ENCODE results near the gene PEMT.
"Not testable (repeated sequence)": the region's sequence is repeated elsewhere in the genome, so short reads cannot be mapped to it uniquely, and the experiment has no call there.

The PEMT gene

DNA sequence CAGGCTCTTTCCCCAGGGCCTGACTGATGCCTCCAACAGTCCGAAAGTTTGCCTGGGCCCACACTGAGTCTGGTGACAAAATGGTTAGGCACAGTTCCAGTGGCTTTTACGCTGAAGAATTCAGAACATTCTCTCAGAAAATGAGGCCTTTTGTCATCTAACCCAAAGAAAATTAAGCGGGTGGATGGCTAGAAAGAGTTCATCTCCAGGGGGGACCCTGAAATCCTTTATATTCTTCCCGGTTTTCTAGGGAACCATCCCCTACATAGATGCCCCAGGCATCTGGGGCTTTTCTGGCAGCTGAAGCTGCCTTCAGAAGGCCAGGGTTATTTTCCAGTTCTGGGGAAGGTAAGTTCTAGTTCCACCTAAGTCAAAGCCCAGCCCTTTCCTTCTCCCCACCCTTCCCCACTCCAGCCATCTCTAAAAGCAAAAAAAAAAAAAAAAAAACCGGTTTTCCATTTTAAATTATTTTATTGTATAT is 97.5 kb downstream of the PEMT start:
- DNase-seq (ENCODE audit: low spot score in 2 of 2) (no peak), ATAC-seq (no peak)
- peaks cover 37% of the 10 kb centered on the region for H3K36me3 Mint-ChIP-seq
- H3K9me3 Mint-ChIP-seq = no peaks in the 10 kb centered on the region
- H3K27ac Mint-ChIP-seq = no peak overlapping the region
- no peak overlapping the region for H3K4me3 Mint-ChIP-seq
- peaks cover 15% of the 10 kb centered on the region for H3K4me1 Mint-ChIP-seq

DNA sequence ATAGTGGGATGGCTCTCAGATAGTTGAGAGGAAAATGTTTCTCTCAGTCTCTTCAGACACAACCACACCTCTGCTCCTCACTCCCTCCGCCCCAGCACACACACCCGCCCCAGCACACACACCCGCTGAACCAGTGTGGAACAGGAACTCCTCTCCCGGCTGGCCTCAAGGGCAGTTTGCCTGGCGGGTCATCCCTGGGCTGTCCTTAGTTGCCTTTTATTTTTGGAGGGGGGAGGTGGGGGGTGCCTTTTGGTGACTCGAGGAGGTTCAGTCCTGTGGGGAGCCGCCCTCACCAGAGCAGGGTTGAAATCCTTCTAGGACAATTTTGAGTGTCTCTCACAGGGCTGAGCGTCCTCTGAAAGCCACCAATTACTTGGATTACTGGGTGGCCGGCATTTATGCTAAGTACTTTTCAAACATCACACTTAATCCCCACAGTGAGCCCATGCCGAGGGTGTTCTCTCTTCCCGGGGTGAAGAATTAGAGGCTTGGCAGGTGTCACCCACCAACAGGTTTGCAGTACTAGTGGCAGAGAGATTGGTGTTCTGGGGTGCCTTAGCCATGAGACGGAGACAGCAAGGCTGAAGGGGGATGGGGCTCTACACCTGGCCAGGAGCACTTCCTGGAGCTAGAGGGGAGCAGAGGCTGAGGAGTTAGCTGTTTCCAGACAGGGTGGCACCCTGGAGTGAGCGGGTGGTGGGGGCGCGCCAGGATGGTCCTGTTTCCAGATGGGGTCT is 98.1 kb downstream of the PEMT start:
- ATAC-seq (no peak), DNase-seq (ENCODE audit: low spot score in 2 of 2) (no peak)
- H3K4me3 Mint-ChIP-seq = no peak overlapping the region
- no peaks in the 10 kb centered on the region for H3K9me3 Mint-ChIP-seq
- H3K4me1 Mint-ChIP-seq = peaks cover 15% of the 10 kb centered on the region
- H3K27ac Mint-ChIP-seq = no peak overlapping the region
- peaks cover 37% of the 10 kb centered on the region for H3K36me3 Mint-ChIP-seq

DNA sequence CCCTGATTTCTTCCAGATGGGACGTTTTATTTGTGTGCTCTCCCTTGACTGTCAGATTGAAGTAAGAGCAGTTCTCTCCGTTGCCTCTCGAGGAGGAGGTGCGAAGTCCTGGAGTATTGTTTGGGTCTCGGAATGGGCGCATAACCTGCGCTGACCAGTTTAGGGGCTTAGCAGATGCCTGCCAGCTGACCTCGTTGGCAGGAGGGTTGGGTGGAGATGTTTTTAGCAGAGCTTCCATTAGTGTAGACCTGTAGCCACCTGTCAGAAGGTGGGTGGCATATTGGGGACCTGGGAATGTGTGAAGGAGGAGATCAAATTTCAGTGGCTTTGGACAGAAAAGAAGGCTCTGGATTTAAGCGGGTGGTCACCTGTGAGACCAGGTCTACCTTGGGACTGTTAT is 98.9 kb downstream of the PEMT start:
- H3K4me1 Mint-ChIP-seq = peaks cover 22% of the 10 kb centered on the region
- H3K9me3 Mint-ChIP-seq = no peaks in the 10 kb centered on the region
- DNase-seq (ENCODE audit: low spot score in 2 of 2) = no peak
- no peak for ATAC-seq
- H3K4me3 Mint-ChIP-seq = no peak overlapping the region
- no peak overlapping the region for H3K27ac Mint-ChIP-seq
- peaks cover 45% of the 10 kb centered on the region for H3K36me3 Mint-ChIP-seq

DNA sequence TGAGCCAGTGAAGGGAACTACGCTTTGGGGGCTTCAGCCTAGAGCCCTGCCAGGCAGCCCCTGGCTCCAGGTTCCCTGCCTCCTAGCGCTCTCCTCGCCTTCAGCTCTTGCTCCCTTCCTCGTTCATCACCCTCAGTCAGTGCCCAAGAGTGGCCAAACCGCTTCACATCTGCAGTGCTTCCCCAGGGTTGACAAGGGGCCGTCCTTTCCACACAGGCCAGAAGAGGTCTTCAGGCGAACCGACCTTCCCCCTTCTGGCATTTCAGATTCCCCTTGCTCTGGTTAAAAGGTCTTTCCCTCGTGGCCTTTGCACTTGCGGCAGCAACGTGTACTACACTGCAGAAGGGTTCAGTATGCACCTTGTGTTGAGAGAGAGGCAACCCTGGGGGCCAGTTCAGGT is 99.4 kb downstream of the PEMT start:
- no peaks in the 10 kb centered on the region for H3K9me3 Mint-ChIP-seq
- H3K36me3 Mint-ChIP-seq = peaks cover 49% of the 10 kb centered on the region
- H3K4me1 Mint-ChIP-seq = peaks cover 23% of the 10 kb centered on the region
- H3K4me3 Mint-ChIP-seq = no peak overlapping the region
- ATAC-seq (no peak), DNase-seq (ENCODE audit: low spot score in 2 of 2) (no peak)
- no peak overlapping the region for H3K27ac Mint-ChIP-seq

DNA sequence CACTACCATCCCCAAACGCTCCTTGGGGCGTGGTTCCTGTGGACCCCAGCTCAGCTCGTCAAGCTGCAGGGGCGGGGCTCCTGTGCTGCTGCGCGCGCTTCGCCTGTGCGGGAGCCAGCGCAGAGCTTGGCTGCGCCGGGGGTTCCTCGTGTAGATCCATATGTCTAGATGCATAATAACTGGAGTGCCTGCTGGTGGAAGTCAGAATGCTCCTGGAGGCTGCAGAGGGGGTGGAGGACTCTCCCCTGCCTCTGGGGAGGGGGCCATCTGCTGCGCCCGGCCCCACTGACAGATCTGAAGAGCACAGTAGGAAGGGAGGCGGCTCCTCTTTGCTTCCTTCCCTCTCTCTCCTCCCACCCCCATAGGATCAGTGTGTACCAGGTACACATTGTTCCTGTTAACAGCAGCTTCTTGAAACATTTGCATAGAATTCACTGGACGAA is 99.9 kb downstream of the PEMT start:
- Mint-ChIP-seq H3K4me3 (no peak overlapping the region), H3K9me3 (no peaks in the 10 kb centered on the region), H3K27ac (no peak overlapping the region), H3K4me1 (peaks cover 23% of the 10 kb centered on the region), H3K36me3 (peaks cover 49% of the 10 kb centered on the region)
- no peak for ATAC-seq
- DNase-seq (ENCODE audit: low spot score in 2 of 2) = no peak

DNA sequence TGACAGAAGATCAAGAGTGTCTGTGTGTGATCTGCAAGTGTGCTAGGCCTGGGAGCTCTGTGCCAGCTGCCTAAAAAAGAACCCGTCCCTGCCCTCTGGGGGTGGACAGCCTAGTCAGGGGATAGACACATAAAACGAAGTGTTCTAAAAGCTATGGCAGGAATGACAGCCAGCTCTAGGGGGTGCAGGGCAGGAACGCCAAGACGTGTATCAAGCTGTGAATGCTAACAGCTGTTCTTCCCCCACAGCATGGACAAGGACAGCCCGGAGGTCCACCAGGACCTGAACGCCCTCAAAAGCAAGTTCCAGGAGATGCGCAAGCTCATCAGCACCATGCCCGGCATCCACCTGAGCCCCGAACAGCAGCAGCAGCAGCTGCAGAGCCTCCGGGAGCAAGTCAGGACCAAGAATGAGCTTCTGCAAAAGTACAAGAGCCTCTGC is 100.5 kb downstream of the PEMT start:
- ATAC-seq (no peak), DNase-seq (ENCODE audit: low spot score in 2 of 2) (no peak)
- Mint-ChIP-seq H3K4me3 (no peak overlapping the region), H3K9me3 (no peaks in the 10 kb centered on the region), H3K27ac (no peak overlapping the region), H3K4me1 (peaks cover 23% of the 10 kb centered on the region), H3K36me3 (peaks cover 49% of the 10 kb centered on the region)

DNA sequence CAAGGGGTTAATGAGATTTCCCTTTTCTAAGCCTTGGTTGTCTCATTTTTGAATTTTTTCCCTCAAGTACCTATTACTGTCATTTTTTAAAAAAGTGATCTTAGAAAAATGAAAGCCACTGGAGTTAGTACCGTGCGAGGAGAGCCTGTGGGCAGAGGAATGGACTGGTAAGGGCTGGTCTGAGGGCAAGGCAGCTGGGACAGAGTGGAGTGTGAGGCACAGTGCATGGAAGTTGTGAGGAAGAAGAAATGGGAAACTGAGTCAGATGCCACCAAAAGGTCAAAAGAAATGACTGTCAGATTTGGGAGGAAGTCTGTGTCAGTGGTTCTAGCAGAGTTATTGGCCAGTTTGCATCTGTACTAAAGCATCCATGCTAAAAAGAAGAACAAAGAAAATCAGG is 103.5 kb downstream of the PEMT start:
- ATAC-seq = no peak
- H3K4me3 Mint-ChIP-seq = no peak overlapping the region
- H3K27ac Mint-ChIP-seq = peak overlapping the region; percentile 55
- peaks cover 67% of the 10 kb centered on the region for H3K36me3 Mint-ChIP-seq
- DNase-seq (ENCODE audit: low spot score in 2 of 2) = no peak
- H3K4me1 Mint-ChIP-seq = peaks cover 36% of the 10 kb centered on the region
- H3K9me3 Mint-ChIP-seq = no peaks in the 10 kb centered on the region

DNA sequence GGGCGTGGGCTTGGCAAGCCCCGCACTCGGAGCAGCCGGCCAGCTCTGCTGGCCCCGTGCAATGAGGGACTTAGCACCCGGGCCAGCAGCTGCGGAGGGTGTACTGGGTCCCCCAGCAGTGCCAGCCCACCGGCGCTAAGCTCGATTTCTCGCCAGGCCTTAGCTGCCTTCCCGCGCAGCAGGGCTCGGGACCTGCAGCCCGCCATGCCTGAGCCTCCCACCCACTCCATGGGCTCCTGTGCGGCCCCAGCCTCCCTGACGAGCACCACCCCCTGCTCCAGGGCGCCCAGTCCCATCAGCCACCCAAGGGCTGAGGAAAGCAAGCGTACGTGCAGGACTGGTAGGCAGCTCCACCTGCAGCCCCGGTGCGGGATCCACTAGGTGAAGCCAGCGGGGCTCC is 105.1 kb downstream of the PEMT start:
- H3K27ac Mint-ChIP-seq; H3K4me3 Mint-ChIP-seq; ATAC-seq; DNase-seq (ENCODE audit: low spot score in 2 of 2); H3K9me3 Mint-ChIP-seq: not testable (repeated sequence)
- peaks cover 49% of the 10 kb centered on the region for H3K4me1 Mint-ChIP-seq
- H3K36me3 Mint-ChIP-seq = peaks cover 58% of the 10 kb centered on the region

DNA sequence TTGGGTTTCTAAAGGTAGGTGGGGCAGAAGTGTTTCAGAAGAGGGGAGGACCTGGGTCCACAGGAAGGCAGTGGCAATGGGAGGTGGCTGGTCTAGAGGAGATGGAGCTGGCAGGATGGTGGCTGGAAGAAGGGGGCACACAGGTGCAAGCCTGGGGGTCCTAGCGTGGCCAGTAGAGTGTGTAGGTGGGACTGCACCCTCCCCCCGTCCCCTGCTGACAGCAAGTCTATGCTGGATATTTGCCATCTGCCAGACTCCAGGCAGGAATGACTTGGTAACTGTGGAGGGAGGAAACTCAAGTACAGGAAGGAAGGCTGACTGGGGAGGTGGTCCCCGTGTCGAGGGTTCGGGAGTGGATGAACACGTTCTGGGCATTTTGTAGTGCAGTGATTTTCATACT is 106.1 kb downstream of the PEMT start:
- Mint-ChIP-seq H3K27ac (peak overlapping the region; percentile 88), H3K9me3 (no peaks in the 10 kb centered on the region), H3K4me3 (no peak overlapping the region), H3K4me1 (peaks cover 59% of the 10 kb centered on the region), H3K36me3 (peaks cover 56% of the 10 kb centered on the region)
- DNase-seq (ENCODE audit: low spot score in 2 of 2) (no peak), ATAC-seq (no peak)

DNA sequence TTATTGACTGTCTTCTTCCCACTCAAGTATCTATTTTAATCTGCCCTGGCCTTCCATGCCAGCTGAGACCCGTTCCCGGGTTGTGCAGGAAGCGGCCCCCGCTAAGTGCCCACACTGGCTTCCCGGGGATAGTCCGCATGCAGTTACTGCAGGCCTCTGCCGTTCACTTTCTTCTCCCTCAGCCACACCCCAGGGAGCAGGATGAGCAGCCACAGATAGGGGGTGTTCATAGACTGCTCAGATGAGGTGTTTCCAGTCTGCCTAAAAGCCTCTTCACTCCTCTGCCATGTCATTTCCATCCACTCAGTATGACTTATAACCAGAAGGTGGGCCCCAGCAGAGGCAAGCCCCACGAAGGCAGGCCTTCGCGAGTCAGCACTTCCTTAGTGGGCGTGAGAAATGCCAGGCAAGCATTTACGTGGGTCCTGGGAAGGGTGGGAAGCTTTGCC is 107.0 kb downstream of the PEMT start:
- ATAC-seq = peak; percentile 100
- H3K36me3 Mint-ChIP-seq = peaks cover 46% of the 10 kb centered on the region
- H3K4me1 Mint-ChIP-seq = peaks cover 69% of the 10 kb centered on the region
- peak overlapping the region; percentile 88 for H3K27ac Mint-ChIP-seq
- peak in 1 of 2 donors; percentile 80 for DNase-seq (ENCODE audit: low spot score in 2 of 2)
- H3K9me3 Mint-ChIP-seq = no peaks in the 10 kb centered on the region
- peak overlapping the region; percentile 45 for H3K4me3 Mint-ChIP-seq

DNA sequence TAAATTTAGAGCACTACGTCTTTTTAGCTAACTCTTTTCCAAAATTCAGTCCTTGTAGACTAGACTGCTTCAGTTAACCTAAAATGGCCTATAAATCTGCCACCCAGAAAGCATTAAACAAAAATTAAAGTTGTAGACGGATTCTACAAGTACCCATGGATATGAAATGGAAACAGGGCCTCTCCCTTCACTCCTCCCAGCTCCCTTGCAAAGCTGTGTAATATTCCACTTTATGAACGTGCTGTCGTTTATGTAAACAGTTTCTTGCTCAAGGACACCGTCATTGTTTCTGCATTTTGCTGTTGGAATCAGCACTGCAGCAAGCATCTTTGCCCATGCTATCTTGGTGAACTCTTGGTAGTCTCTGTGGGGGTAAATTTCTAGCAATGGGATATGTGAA is 109.6 kb downstream of the PEMT start:
- no peak overlapping the region for H3K27ac Mint-ChIP-seq

DNA sequence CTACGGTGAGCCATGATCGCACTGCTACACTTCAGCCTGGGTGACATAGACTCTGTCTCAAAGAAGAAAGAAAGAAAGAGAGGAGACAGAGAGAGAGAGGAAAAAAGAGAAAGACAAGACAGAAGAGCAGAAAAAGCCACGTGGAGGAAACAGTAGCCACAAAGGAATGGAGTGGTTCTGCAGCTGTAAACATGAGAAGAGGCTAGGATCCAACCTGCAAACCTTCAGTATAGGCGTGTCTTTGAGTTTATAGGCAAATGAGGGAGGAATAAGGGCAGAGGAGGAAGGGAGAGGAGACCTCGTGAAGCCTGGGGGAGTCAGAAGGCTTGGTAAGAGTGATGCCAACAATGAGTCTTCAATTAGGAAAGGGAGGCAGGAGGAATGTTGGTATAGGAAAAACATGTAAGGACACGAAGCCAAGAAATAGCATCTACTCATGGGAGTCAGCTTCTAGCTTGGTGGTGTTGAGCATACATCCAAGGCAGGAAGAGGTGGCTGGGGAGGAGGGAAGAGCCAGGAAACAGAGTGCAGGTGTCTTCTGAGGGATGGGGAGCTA is 110.8 kb downstream of the PEMT start:
- Mint-ChIP-seq H3K4me3 (peak overlapping the region; percentile 43), H3K9me3 (no peaks in the 10 kb centered on the region), H3K4me1 (peaks cover 83% of the 10 kb centered on the region), H3K36me3 (peaks cover 41% of the 10 kb centered on the region), H3K27ac (peak overlapping the region; percentile 84)
- DNase-seq (ENCODE audit: low spot score in 2 of 2) (no peak), ATAC-seq (no peak)

More for the DNA sequence above, 109.6 kb downstream of the PEMT start:
- H3K4me3 Mint-ChIP-seq = no peak overlapping the region
- peaks cover 40% of the 10 kb centered on the region for H3K36me3 Mint-ChIP-seq
- H3K9me3 Mint-ChIP-seq = no peaks in the 10 kb centered on the region
- H3K4me1 Mint-ChIP-seq = peaks cover 75% of the 10 kb centered on the region
- ATAC-seq (no peak), DNase-seq (ENCODE audit: low spot score in 2 of 2) (no peak)

DNA sequence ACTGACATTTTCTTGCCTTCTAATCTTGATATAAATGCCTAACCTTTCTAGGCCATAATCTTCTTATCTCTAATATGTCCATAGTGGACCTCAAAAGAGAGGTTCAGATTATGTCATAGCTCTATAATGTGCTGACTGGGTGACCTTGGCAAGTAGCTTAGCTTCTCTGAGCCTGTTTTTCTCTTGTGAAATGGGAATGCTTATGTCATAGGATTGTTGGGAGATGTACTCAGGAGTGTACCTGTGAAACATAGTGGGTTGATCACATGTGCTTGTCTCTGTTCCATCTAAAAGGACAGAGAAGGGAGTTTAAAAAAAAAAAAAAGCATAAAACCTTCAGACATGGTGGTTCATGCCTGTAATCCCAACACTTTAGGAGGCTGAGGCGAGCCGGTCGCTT is 112.3 kb downstream of the PEMT start:
- DNase-seq (ENCODE audit: low spot score in 2 of 2) = no peak
- no peaks in the 10 kb centered on the region for H3K9me3 Mint-ChIP-seq
- ATAC-seq = no peak
- no peak overlapping the region for H3K4me3 Mint-ChIP-seq
- H3K27ac Mint-ChIP-seq = peak overlapping the region; percentile 84
- peaks cover 70% of the 10 kb centered on the region for H3K4me1 Mint-ChIP-seq
- peaks cover 27% of the 10 kb centered on the region for H3K36me3 Mint-ChIP-seq

DNA sequence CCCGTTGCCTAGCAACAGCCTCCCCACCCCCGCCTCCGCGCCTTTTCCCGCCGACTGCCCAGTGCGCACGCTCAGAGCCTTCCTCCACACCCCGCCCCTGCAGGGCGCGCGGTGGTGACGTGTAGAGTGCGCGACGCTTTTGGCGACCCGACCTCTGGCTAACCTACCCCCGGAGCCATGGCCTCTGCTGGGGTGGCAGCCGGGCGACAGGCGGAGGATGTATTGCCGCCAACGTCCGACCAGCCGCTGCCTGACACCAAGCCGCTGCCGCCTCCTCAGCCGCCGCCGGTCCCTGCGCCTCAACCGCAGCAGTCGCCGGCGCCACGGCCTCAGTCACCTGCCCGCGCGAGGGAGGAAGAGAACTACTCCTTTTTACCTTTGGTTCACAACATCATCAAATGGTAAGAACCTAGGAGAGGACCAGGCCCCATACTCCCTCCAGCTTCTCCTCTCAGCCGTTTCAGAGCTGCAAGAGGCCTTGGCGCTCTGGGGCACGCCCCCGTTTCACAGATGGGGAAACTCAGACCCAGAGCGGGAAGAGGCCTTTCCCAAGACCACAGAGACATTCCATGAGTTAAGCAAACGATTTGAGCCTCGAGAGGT is 114.5 kb downstream of the PEMT start, which contains the start of gene MED9:
Gene MED9 (plus strand): TSS at position 136 of the 603 bp plus-strand sequence. CDS start 42 bp downstream, at position 178.
- H3K4me1 Mint-ChIP-seq = peaks cover 58% of the 10 kb centered on the region
- ATAC-seq = peak; percentile 96
- no peaks in the 10 kb centered on the region for H3K9me3 Mint-ChIP-seq
- peaks cover 19% of the 10 kb centered on the region for H3K36me3 Mint-ChIP-seq
- peak within 1 kb of the TSS; percentile 81 for H3K4me3 Mint-ChIP-seq
- peak within 1 kb of the TSS; percentile 91 for H3K27ac Mint-ChIP-seq
- peak; percentile 95 to 97 for DNase-seq (ENCODE audit: low spot score in 2 of 2)

DNA sequence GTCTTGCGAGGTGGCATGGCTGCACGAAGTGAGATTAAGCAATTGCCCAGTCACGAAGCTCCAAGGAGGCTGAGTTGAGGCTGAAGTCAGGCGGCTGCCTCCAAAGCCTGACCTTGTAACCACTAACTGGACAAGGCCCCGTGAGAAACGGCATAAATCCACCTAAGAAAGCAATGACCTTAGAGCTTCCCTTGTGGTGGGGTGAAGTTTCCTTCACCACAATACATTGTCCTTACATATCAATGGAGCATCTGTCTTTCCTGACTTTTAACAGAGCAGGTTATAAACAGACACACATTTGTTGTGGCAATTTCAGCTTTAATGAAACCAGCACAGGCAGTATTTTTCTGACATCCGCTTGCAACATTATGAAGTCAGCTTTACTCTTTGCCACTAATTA is 117.2 kb downstream of the PEMT start:
- H3K27ac Mint-ChIP-seq = no peak overlapping the region
- peaks cover 13% of the 10 kb centered on the region for H3K36me3 Mint-ChIP-seq
- DNase-seq (ENCODE audit: low spot score in 2 of 2) (no peak), ATAC-seq (no peak)
- no peak overlapping the region for H3K4me3 Mint-ChIP-seq
- peaks cover 35% of the 10 kb centered on the region for H3K4me1 Mint-ChIP-seq
- H3K9me3 Mint-ChIP-seq = no peaks in the 10 kb centered on the region

Data from stimulated activated effector memory CD8-positive, alpha-beta T cell treated with anti-CD3 and anti-CD28 coated beads, Interleukin-12 subunit alpha, Interleukin-12 subunit beta, amount 100 ng/mL, for 72 hours (primary cell).